Stimulated activated CD8-positive, alpha-beta memory T cell treated with anti-CD3 and anti-CD28 coated beads, Interleukin-12 subunit alpha, Interleukin-12 subunit beta, amount 100 ng/mL, for 4 hours (primary cell): ENCODE results near the gene PER2.

ENCODE experiments used
- DNase-seq: peaks from one replicate; pipeline ENCODE4 v3.0.0-alpha.2; 2020; ENCODE audit warnings: low read depth

Gene PER2

DNA sequence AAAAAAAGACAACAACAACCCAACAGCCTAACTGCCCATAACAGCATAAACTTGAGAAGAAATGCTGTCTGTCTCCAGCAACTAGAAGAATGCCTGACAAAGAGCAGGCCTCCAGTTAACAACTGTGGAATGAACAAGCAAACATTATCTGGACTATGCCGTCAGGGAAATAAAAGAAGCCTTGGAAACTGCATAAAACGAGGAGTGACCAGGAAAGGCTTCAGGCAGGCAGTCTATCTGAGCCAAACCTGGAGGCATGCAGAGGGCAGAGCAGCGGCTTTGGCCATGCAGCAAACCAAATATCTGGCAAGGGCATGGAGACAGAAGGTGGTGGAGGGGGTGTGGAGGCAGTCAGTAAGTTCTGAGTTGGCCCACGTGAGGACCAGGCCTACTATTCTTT, 59.7 kb downstream of the PER2 start:
- no peak for DNase-seq

DNA sequence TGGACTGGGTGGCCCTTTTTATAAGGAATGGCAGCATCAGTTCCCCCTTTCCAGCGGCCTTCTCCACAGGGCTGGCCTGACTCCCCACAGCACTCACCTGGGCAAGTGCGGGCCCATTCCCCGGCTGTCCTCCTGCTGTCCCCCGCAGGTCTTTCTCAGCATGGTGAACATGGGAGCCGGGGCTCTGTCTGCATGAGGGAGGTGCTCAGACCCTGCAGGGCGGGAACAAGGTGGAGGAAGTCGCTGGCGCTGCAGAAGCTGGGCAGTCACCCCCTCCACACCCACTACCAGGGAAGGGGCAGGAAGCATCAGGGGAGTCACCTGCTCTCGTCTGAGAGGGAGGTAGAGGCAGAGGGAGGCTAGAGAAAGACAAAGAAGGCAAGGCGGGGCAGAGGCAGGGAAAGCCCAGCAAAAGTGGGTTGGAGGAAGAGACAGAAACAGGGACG, 60.8 kb downstream of the PER2 start:
- DNase-seq = no peak

DNA sequence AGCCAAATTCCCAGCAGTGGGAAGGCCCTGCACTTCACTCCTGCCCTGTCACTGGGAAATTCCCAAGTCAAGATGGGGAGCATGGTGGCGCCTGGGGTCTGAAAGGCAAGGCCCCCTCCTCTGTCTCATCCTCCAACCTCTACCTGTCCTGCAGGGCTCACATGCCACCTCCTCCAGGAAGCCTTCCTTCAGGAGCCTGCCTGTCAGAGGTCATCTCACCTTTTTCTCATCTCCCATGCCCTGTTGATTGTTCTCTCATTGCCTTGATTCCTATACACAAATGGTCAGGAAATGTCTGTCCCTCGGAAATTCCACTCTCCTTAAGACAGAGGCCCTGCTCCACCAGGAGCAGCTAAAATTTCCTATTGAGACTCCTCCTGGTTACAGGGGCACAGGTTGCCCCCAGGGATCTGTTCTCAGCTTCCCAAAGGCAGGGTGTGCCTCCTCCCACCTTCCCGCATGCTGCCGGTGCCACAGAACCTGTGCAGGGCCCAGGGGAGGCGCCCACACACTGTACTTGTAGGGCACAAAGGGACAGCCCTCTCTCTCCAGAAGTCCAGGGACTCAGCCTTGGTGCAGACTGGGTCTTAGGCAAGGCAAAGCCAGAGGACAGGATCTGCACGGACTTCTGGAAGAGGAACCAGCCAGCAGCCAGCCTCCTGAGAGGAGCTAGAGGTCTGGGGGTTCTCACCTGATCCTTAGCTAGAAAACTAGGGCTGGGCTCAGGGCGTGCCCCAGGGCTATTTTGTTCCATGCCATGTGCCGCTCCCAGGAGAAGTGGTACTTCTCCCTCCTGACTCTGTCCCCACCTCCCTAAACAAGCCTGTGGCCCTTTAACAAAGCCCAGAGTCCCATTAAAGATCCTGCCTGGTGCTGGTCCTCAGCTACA, 61.5 kb downstream of the PER2 start:
- no peak for DNase-seq

DNA sequence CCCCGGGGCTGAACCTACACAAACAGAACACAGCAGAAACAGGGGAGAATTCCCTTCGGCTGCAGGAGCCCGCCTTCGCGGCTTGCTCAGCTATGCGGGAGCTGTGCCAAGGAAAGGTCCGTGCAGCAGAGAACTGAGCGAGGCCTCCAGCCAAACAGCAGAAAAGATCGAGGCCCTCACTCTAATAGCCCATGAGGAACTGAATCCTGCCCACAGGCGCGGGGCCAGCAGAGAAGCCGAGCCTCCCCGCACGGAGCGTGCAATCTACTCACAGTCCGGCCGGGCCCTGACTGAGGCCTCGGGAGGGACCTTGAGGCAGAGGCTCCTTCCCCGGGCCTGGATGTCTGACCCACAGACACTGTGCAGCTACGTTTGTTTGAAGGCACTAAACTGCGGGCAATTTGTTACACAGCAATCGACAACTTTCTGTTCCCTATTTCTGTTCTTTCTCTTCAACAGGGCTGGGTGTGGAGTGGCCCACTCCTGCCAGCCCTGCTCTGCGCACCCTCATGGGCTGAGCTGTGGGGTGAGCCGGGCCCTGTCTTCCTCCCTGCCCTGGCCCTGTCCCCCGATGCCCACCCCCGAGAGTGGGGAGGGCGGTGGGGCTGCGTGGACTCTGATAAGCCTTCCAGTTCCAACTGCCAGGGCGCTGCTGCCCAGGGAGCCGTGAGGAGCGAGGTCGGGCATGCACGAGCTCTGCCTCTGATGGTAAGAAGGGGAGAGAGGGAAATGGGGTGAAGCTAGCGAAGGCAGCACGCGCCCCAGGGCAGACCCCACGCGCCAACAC, 62.3 kb downstream of the PER2 start:
- no peak for DNase-seq

DNA sequence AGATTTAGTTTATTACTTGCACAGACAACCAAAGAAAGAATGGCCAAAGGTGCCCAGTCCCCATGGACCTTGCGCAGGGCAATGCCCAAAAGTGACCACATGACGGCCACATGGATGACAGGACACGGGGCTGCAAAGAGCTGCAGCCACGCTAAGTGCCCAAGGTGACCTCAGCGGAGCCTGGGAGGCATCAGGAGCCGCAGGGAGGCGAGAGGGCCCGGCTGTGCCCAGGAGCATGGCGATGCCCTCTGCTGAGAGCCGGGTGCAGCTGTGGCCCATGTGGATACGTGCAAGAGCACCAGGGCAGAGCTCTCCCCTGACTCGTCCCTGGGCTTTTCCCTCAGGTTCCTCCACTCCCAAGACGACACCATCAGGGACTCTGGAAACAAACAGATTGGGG, 63.3 kb downstream of the PER2 start:
- no peak for DNase-seq

DNA sequence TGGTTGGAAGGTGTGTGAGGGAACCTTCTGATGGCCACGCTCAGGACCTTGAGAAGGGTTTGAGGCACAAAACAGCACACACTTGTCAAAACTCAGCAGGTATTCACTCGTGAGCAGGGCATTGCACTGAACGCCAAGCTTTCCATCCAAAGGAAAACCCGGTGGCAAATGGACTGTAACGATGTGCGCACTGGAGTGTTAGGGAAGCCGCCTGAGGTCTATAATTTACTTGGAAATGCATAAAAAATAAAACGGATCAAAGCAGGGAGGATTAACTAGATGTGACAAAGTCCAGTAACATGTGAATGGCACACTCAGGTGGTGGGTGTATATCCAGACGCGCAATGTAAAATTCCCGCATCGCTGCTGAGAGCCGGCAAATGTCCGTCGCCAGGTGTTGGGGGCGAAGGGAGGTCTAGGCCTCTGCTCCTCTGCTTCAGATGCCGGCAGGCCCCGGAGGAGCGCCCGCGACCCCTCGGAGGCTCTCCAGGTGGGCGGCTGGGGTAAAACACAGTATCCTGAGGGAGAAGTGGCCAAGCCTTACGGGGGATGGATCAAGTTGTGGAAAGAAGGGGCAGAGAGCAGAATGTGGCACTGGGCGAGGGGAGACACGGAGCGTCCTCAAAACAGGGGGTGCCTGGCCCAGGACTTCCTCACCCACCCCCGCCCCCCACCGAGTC, 63.9 kb downstream of the PER2 start:
- DNase-seq = no peak

DNA sequence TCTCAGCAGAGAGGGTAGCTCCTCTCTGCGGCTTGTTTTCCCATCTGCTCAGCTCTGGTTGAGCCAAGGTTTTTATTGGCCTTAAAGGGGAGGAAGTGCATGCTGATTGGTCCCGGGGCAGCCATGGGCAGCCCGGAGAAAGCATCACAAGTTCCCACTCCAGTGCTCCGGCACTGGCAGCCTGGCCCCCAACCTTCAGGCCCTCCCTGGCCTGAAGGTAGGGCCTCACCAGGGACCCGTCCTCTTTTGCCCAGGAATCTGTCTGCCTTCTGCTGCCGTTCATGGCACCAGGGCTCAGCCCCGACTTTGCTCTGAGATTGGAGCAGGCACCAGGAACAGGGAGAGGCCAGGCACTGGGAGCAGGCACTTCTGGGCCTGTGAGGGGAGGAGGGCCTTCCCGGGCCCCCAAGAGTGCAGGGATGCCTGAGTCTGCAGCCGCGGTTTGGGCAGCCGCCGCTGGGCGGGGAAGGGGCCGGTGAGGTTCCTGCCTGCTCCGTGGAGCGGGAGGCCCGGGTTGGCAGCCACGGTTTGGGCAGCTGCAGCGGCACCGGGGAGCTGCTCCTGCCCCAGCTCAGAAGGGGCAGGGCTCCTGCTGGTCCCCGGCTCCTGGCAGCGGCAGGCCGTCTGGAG, 67.4 kb downstream of the PER2 start:
- DNase-seq = no peak

DNA sequence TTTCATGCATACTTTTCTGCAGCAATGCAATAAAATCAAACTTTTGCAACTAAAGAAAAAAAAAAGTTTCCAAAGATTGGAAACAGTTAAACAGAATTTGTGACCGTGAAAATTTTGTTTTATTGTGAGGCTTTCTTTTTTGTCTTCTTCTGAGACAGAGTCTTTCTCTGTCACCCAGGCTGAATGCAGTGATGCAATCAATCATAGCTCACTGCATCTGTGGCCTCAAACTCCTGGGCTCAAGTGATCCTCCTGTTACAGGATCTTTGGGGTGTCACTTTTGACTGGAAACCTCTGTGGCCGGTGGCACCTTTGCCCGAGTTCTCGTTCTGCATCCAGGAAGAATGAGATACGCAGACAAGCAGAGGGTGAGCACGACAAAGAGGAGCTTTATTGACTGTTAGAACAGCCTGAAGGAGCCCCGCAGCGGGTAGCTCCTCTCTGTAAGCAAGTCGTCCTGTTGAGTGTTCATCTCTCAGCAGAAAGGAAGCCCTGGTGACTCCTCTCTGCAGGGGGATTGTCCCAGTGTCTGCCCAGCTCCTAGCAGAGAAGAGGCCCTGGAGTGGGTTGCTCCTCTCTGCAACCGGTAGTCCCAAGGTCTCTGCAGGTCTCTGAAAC, 68.0 kb downstream of the PER2 start:
- no peak for DNase-seq

DNA sequence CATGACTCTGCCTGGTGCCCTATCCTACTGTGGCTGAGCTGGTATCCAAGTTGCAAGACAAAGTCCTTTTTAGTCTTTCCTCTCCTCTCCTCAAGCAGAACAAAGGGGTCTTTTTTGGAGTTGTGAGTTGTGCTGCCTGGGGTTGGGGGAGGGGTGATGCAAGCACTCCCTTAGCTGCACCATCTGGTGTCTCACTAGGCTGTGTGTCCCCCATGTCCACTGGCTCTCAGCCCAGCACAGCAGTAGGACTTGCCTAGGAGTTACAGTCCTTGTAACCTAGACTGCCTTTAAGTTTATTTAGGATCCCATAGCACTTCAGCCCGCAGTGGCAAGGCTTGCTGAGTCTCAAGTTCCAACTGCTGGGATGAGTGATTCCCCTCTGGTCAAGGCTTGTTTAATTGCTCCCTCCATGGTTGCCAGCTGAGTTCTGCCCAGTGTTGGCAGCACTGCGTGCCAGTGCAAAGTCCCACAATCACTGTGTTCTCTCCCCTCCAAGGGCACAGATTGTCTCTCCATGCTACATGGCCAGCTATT, 71.7 kb downstream of the PER2 start:
- DNase-seq = no peak

DNA sequence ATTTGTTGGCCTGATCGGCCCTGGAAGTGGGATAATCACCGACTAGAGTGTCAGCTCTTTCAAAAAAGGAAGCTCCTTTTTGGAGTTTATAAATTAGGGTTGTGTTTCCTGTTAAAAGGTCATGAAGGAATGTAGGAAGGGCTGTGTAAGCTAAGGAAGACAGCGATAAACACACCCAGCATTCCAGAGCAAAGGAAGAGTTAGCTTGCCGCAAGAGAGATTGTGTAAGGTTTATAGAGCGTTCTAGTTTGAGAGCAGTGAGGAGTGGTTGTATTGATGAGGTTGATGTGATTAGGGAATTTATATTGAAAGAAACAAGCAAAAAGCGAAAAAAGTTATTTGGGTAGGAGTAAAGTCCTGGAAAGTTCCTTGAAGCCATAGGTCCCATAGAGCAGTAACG, 81.4 kb downstream of the PER2 start:
- DNase-seq = no peak

DNA sequence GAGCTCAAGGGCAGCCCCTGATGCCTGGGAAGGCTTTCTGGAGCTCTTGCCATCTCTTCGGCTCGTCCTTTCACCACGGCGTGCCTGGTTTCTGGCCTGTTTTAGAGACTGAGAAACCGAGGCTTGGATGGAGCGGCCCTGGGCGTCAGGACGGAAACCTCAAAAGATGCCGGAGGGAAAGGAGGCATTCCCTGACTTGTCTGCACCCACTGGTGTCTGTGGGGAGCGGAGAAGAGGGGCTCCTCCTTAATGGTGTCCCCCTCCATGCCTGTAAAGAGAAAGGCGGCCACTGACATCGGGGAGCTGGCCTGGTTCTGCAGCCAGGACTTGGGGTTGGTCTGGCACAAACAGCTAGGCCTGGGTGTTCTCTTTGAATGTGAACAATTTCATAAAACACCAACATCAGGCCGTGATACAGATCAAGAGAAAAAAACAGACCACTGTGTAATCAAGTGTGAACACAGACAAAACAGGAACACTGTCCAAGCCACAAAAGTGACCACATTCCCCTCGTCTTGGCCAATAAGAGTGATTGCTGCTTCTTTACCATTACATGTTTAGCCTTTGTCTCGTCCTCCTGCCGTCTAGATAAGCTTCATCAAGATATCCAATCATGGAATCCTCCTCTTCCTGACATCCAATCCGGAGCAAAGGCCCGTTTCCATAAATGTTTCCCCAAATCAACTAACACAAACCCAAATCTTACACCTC, 84.3 kb downstream of the PER2 start:
- no peak for DNase-seq

DNA sequence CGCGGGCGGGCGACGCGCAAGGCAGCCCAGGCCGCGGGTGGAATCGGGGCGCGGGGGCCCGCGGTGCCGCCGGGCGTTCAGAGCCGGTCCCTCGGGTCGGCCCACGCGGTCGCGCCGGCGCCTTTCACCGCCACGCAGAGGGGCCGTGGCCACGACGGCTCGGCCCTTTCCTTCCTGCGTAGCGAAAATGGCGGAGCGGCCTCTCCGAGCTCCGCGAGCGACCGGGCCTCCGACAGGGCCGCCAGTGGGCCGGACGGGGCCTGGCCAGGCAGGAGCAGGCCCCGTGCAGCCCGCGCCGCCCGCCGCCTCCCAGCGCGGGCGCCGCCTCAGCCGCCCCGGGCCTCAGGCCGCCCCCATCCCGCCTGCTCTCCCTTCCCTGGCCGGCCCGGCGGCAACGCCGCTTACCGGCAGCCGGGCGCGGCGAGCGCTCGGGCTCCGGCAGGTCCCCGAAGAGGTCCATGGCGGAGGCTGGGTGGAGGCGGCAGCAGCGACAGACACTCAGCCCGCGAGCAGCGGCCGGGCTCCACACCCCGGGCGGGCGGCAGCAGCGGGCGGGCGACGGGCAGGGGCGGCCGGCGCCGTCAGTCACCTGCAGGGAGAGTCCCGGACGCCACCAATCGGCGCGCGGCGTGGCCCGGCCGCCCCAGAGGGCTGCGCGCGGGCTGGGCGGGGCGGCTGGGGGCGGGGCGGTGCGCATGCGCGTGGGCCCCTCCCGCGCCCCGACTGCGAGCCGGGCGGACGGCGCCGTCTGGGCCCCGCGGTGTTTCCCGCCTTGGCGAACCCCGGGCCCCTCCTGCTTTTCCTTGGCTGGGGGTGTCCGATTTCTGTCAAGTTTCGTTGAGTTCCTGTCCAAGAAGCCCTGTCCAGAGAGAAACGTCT, 85.1 kb downstream of the PER2 start, which contains the start of gene ILKAP:
ILKAP (minus strand) TSS at position 602 of the 879 bp plus-strand sequence; CDS start at position 460, 142 bp downstream.
- DNase-seq = peak; percentile 84

DNA sequence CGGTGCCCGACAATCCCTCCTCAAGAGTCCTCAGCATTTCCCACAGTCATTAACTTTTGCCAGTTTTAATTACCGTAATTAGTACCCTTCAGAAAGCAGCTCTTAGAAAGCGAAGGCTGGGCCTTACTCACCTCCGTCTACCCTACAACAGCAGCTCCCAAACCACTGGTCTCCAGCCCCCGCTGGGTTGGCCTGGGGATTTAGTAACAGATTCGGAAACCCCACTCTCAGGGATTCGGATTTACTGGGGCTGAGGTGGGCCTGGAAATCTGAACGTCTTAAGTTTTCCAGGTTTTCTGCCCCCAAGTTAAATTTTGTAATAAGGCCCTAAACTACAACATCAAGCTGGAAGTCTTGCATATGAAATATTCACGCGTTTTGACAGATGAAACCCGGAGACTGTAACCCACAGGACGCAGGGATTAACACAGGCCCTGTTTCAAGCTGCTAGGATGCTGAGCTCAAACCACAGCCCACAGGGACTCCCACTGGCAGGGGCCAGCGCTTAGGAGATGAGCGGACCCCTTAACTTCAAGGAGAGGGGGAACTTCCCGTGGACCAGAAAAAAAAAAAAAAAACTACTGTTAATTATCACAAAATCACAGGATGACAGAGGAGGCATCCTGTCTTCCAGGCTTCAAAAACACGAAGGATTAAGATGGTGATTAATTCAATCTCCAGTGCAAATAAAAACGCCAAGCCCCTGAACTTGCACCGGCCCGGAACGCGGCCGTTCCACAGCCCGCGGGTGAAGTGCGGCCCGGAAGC, 85.9 kb downstream of the PER2 start:
- no peak for DNase-seq
